GM10266 (cell line): ENCODE data around the gene NACA2.

Source experiments
- DNase-seq: peaks from one replicate; pipeline ENCODE4 v3.0.0; 2012; ENCODE audit errors: extremely low spot score
- CTCF ChIP-seq: IDR thresholded peaks from 2 replicates; pipeline ENCODE4 v1.5.1; 2012; ENCODE audit warnings: mild to moderate bottlenecking, low read depth; ENCODE audit not compliant: control insufficient read depth, insufficient read depth; ENCODE audit errors: missing control alignments

The NACA2 gene

DNA sequence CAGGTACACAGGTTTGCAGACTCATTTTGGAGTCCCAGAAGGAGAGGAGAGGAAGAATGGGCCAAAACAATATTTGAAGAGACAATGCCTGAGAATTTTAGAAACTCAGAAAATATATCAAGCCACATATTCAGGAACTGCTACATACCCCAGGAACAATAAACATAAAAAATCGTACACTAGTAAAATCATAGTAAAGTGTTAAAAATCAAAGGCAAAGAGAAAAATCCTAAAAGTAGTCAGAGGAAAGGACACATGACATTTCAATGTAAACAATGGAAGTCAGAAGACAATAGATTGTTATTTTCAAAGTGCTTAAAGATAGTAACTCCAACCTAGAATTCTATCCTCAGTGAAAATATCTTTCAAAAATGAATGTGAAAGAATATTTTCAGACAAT, 28.5 kb upstream of the NACA2 start:
- TF ChIP-seq CTCF, result no peak
- no peak for DNase-seq

DNA sequence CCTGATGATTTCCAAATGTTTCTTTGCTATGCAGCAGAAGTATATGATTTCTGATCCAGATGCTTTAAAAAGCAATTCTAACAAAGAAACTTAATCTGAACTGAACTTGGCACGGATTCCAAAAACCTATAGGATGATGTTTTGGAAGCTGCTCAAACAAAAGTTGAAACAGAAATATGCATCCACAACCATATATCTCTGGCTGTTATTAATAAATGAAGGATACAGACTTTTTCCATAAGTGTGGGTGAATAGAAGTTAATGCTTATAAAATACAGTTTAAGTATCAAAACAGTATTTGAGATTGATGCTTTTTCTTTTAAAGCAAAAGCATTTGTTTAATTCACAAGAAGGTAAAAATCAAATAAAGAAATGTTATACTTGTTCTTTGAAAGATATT, 27.9 kb upstream of the NACA2 start:
- no peak for TF ChIP-seq CTCF
- no peak for DNase-seq

DNA sequence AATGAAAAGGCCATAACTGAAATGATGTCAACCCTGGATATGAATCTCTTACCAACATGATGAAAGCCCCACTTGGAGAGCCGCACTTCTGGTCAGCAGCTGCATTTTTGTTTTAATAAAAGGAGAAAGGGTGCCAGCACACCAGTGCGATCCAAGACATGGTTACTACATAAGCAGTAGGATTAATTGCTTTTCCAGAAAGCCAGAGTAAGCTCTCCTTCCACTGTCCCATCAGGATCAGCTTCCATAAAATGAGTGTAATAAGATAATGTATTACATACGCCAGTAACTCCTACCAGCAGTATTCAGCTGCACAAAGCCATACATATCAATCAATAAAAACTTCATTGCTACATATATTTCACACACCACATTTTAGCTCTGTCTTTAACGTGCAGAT, 26.3 kb upstream of the NACA2 start:
- no peak for DNase-seq
- TF ChIP-seq CTCF, result no peak

DNA sequence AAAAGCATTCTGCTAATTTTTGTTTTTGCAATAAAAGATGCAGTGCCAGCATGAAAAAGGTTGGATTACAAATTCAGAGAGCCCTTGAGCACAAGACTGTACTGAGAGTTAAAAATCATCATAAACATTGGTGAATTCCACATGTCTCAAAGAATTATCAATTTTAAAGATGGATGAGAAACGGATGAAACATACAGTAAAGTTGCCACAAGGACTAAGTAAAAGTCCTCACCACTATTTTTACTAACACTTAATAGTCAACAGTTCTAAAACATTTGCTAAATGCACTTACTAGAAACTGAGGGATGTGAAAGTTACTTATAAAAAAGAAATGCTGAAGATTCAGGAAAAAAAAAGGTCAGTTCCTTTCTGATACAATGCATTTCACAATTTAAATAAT, 25.8 kb upstream of the NACA2 start:
- TF ChIP-seq CTCF, result no peak

DNA sequence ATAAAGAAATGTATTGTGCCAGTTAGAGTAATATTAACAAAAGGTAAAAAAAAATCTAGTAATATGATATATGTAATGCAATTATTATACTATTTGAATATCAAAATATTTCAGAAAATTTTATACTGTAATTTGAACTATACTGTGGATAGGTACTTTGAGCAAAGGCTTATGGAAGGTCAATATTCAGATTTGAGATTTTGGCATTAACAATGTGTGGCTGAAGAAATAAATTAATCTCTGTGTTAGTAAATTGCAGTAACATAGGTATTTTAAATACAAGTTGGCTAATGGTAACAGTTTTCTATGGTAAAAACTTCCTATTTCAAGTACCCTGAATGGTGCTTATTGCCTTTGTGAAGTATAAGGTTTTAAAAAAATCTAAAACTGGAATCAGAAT, 23.2 kb upstream of the NACA2 start:
- TF ChIP-seq CTCF, result no peak
- DNase-seq, result no peak

More for the DNA sequence above, 25.8 kb upstream of the NACA2 start:
- no peak for DNase-seq

GRCh38 chr17:61611323-61611722, 20.3 kb upstream of the NACA2 start:
- no peak for DNase-seq

GRCh38 chr17:61605692-61606091, 14.7 kb upstream of the NACA2 start:
- TF ChIP-seq CTCF, result no peak
- DNase-seq, result no peak

More at GRCh38 chr17:61611323-61611722, 20.3 kb upstream of the NACA2 start:
- no peak for TF ChIP-seq CTCF
